ENCODE results near the gene STAC3. TPM values are rescaled to one million over a fixed set of nuclear protein-coding genes. Genes with fewer than 3 reads are reported as not detected.

STAC3 gene
- total and polyA plus RNA-seq, 12 donors, result 0.30 to 2.9 (median 0.98) TPM

GRCh38 chr12:57195186-57195585, 55.8 kb downstream of the STAC3 start:
- peaks cover 0 to 8% (median 6%) of the 10 kb centered on the region in 9 donors for H3K4me1 ChIP-seq
- H3K9me3 ChIP-seq, result no peaks in the 10 kb centered on the region
- WGBS, 2 donors, result 90% methylated on average over 19 of the region's 19 CpGs
- DNase-seq (no peak), ATAC-seq (no peak)
- H3K27me3 ChIP-seq, result no peaks in the 10 kb centered on the region
- intact Hi-C loops (cut with DNase I), result no loop called here
- H3K36me3 ChIP-seq, result peaks cover 4 to 100% (median 84%) of the 10 kb centered on the region in 9 donors
- H3K27ac ChIP-seq, result no peak overlapping the region
- no peak for TF ChIP-seq CTCF (IDR thresholded peaks at IDR 0.05)
- H3K4me3 ChIP-seq, result no peak overlapping the region

- peak in 1 of 2 donors; percentile 13 for DNase-seq
- H3K27me3 ChIP-seq, result no peaks in the 10 kb centered on the region
- H3K27ac ChIP-seq, result no peak overlapping the region
- WGBS, 2 donors, result 92 to 93% methylated on average over 18 of the region's 18 CpGs
- ATAC-seq, result no peak
- H3K36me3 ChIP-seq, result peaks cover 4 to 100% (median 78%) of the 10 kb centered on the region in 9 donors
- no peak for TF ChIP-seq CTCF (IDR thresholded peaks at IDR 0.05)
- no peaks in the 10 kb centered on the region for H3K9me3 ChIP-seq
- intact Hi-C loops (cut with DNase I), result no loop called here
- peaks cover 0 to 16% (median 11%) of the 10 kb centered on the region in 9 donors for H3K4me1 ChIP-seq
- no peak overlapping the region for H3K4me3 ChIP-seq
These were observed 56.7 kb downstream of the STAC3 start for GRCh38 chr12:57194253-57194652.

- intact Hi-C loops (cut with DNase I), result no loop called here
- Histone ChIP-seq H3K27me3 (no peaks in the 10 kb centered on the region), H3K9me3 (no peaks in the 10 kb centered on the region), H3K36me3 (peaks cover 4 to 100% (median 74%) of the 10 kb centered on the region in 9 donors), H3K27ac (no peak overlapping the region), H3K4me3 (no peak overlapping the region), H3K4me1 (peaks cover 0 to 19% (median 11%) of the 10 kb centered on the region in 9 donors)
- ATAC-seq (no peak), DNase-seq (no peak)
- WGBS, 2 donors, result 89 to 90% methylated on average over 19 of the region's 19 CpGs
- no peak for TF ChIP-seq CTCF (IDR thresholded peaks at IDR 0.05)
These were observed 57.2 kb downstream of the STAC3 start for GRCh38 chr12:57193706-57194245.

Small RNA genes lying within 50 kb of the gene (microRNA-seq; reads per million reads assigned to microRNA genes)
- 0 to 4.6 reads per million in 2 donors for gene MIR1228

Other genes starting within 250 kb of the STAC3 start
- 1 to 10 TPM; 2.7 to 4.3 (median 3.6) TPM for gene ZBTB39, start 244.6 kb downstream of the STAC3 start, total RNA-seq
- gene ZBTB39, start 244.6 kb downstream of the STAC3 start, polyA plus RNA-seq, result 1 to 10 TPM; 1.2 to 1.3 TPM
- gene TAC3, start 234.7 kb downstream of the STAC3 start, total RNA-seq, result not detected
- gene TAC3, start 234.7 kb downstream of the STAC3 start, polyA plus RNA-seq, result not detected
- gene MYO1A, start 201.1 kb downstream of the STAC3 start, total RNA-seq, result under 1 TPM in 1 of 10 donors, not detected in 9; 0.08 TPM
- under 1 TPM in 1 of 2 donors, not detected in 1; 0.01 TPM for gene MYO1A, start 201.1 kb downstream of the STAC3 start, polyA plus RNA-seq
- gene NEMP1, start 172.4 kb downstream of the STAC3 start, total RNA-seq, result 1 to 10 TPM; 2.4 to 6.3 (median 3.9) TPM
- gene NEMP1, start 172.4 kb downstream of the STAC3 start, polyA plus RNA-seq, result 1 to 10 TPM; 1.1 to 2.9 TPM
- 10 to 100 TPM in 9 of 10 donors, 1 to 10 TPM in 1; 9.5 to 16.2 (median 12.0) TPM for gene NAB2, start 162.1 kb downstream of the STAC3 start, total RNA-seq
- gene NAB2, start 162.1 kb downstream of the STAC3 start, polyA plus RNA-seq, result 10 to 100 TPM; 15.0 to 20.2 TPM
- gene STAT6, start 139.8 kb downstream of the STAC3 start, total RNA-seq, result 10 to 100 TPM; 23.3 to 72.3 (median 38.0) TPM
- 10 to 100 TPM; 36.0 to 77.8 TPM for gene STAT6, start 139.8 kb downstream of the STAC3 start, polyA plus RNA-seq
- 100 to 1,000 TPM in 4 of 10 donors, 10 to 100 TPM in 6; 46.3 to 259 (median 82.7) TPM for gene LRP1, start 122.7 kb downstream of the STAC3 start, total RNA-seq
- 10 to 100 TPM; 46.6 to 46.7 TPM for gene LRP1, start 122.7 kb downstream of the STAC3 start, polyA plus RNA-seq
- gene LRP1-AS, start 103.6 kb downstream of the STAC3 start, total RNA-seq, result not detected
- gene LRP1-AS, start 103.6 kb downstream of the STAC3 start, polyA plus RNA-seq, result not detected
- 1 to 10 TPM in 7 of 10 donors, under 1 TPM in 3; 0.18 to 6.2 (median 2.3) TPM for gene NXPH4, start 34.4 kb downstream of the STAC3 start, total RNA-seq
- gene NXPH4, start 34.4 kb downstream of the STAC3 start, polyA plus RNA-seq, result 1 to 10 TPM in 1 of 2 donors, under 1 TPM in 1; 0.66 to 1.8 TPM
- gene SHMT2, start 21.5 kb downstream of the STAC3 start, total RNA-seq, result 10 to 100 TPM; 24.4 to 47.6 (median 27.1) TPM
- 10 to 100 TPM; 14.3 to 49.8 TPM for gene SHMT2, start 21.5 kb downstream of the STAC3 start, polyA plus RNA-seq
- 100 to 1,000 TPM in 1 of 10 donors, 10 to 100 TPM in 9; 43.7 to 107 (median 82.9) TPM for gene R3HDM2, start 179.9 kb upstream of the STAC3 start, total RNA-seq
- 10 to 100 TPM; 15.5 to 17.6 TPM for gene R3HDM2, start 179.9 kb upstream of the STAC3 start, polyA plus RNA-seq
- under 1 TPM in 1 of 10 donors, not detected in 9; 0.13 TPM for gene INHBC, start 183.6 kb upstream of the STAC3 start, total RNA-seq
- under 1 TPM in 1 of 2 donors, not detected in 1; 0.03 TPM for gene INHBC, start 183.6 kb upstream of the STAC3 start, polyA plus RNA-seq
- gene INHBE, start 204.1 kb upstream of the STAC3 start, total RNA-seq, result 1 to 10 TPM in 3 of 10 donors, under 1 TPM in 3, not detected in 4; 0.09 to 1.2 (median 0.71) TPM
- gene INHBE, start 204.1 kb upstream of the STAC3 start, polyA plus RNA-seq, result under 1 TPM in 1 of 2 donors, not detected in 1; 0.01 TPM
- 1 to 10 TPM in 2 of 10 donors, under 1 TPM in 8; 0.12 to 1.2 (median 0.63) TPM for gene GLI1, start 208.6 kb upstream of the STAC3 start, total RNA-seq
- gene GLI1, start 208.6 kb upstream of the STAC3 start, polyA plus RNA-seq, result under 1 TPM; 0.15 to 0.45 TPM
- gene ARHGAP9, start 228.7 kb upstream of the STAC3 start, total RNA-seq, result 10 to 100 TPM in 2 of 10 donors, 1 to 10 TPM in 7, under 1 TPM in 1; 0.83 to 17.7 (median 3.8) TPM
- 1 to 10 TPM; 1.8 to 6.7 TPM for gene ARHGAP9, start 228.7 kb upstream of the STAC3 start, polyA plus RNA-seq
- 100 to 1,000 TPM in 1 of 10 donors, 10 to 100 TPM in 9; 56.7 to 105 (median 72.5) TPM for gene MARS1, start 236.9 kb upstream of the STAC3 start, total RNA-seq
- 100 to 1,000 TPM in 1 of 2 donors, 10 to 100 TPM in 1; 94.7 to 108 TPM for gene MARS1, start 236.9 kb upstream of the STAC3 start, polyA plus RNA-seq

Data from heart right ventricle (tissue), 16 donors.